ENCODE measurements around the gene EGFR. TPM values are rescaled to one million over a fixed set of nuclear protein-coding genes. Genes with fewer than 3 reads are reported as not detected.

The EGFR gene
- total RNA-seq, 2 donors from 2014 or later = 42.5 to 44.2 TPM

GRCh38 chr7:55260171-55260570 is 241.4 kb downstream of the EGFR start:
- no peak for DNase-seq
- no peaks in the 10 kb centered on the region for H3K36me3 ChIP-seq (replicated peaks in 1 of 2; ENCODE audit: insufficient read depth in 1 of 2, low read depth in 2 of 2)
- no peak overlapping the region for H3K4me3 ChIP-seq
- peaks cover 10% of the 10 kb centered on the region for H3K4me1 ChIP-seq
- H3K27ac ChIP-seq = no peak overlapping the region
- TF ChIP-seq POLR2A (IDR thresholded peaks at IDR 0.05) = no peak
- TF ChIP-seq CTCF (IDR thresholded peaks at IDR 0.05) = no peak
- intact Hi-C loops (cut with DNase I) = no loop called here
- no peaks in the 10 kb centered on the region for H3K27me3 ChIP-seq
- ATAC-seq = no peak
- 71 to 73% methylated on average over 8 to 9 of the region's 9 CpGs for WGBS, 2 donors
- H3K9me3 ChIP-seq = no peaks in the 10 kb centered on the region

GRCh38 chr7:55260676-55261385 is 242.0 kb downstream of the EGFR start:
- WGBS, 2 donors = 54 to 71% methylated on average over 3 of the region's 3 CpGs
- no peak overlapping the region for H3K27ac ChIP-seq
- ATAC-seq (no peak), DNase-seq (no peak)
- H3K36me3 ChIP-seq (replicated peaks in 1 of 2; ENCODE audit: insufficient read depth in 1 of 2, low read depth in 2 of 2) = no peaks in the 10 kb centered on the region
- intact Hi-C loops (cut with DNase I) = no loop called here
- no peaks in the 10 kb centered on the region for H3K27me3 ChIP-seq
- peaks cover 10% of the 10 kb centered on the region for H3K4me1 ChIP-seq
- TF ChIP-seq CTCF (IDR thresholded peaks at IDR 0.05) (no peak), POLR2A (IDR thresholded peaks at IDR 0.05) (no peak)
- H3K9me3 ChIP-seq = no peaks in the 10 kb centered on the region
- no peak overlapping the region for H3K4me3 ChIP-seq
